Hematopoietic multipotent progenitor cell treated with erythropoietin and hydrocortisone succinate and interleukin-3 and kit ligand, for 17 days (in vitro differentiated cells): ENCODE measurements around the gene ITGA6.

ENCODE experiments used
- DNase-seq: peaks from one replicate; pipeline ENCODE4 v3.0.0-alpha.2; 2015; ENCODE audit warnings: low spot score

Gene ITGA6

DNA sequence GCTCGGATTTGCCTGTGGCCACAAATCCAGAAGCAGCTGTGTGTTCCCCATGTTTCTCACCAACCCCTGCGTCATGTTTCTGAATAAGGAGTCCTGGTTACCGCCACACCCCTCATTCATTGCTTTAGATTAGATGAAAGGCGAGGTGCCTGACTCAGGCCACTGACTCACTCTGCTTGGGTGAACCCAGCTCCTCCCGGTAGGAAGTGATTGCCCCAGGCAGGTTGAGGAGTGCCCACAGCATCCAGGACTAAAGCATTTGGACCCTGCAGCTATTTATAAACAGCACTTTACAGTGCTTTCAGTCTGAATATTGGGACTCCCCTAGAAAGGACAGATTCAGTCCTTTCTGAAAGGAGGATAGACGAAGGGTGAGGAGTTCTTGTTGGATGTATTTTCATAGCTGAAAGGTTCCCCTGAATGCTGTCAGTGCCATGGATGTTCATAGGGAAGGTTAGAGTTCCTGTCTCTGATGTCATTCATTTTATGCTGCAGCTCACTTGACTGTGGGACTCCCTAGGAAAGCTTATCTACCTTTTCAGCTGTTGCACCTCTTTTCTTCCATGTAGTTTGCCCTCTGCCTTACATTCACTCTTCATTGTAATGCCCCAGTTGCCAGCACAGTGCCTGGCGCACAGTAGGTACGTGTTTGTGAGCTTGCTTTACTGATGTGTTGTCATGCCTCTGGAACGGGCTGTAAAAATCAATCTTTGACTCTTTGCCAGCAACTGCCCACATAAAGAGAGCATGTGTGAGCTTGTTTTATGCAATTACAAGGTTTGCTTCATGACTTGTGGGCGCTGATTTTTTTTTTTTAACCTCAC is 14.9 kb downstream of the ITGA6 start:
- no peak for DNase-seq

GRCh38 chr2:172445851-172446250 is 18.5 kb downstream of the ITGA6 start:
- no peak for DNase-seq

- DNase-seq, result no peak
Observed at GRCh38 chr2:172446474-172447063, 19.2 kb downstream of the ITGA6 start.

DNA sequence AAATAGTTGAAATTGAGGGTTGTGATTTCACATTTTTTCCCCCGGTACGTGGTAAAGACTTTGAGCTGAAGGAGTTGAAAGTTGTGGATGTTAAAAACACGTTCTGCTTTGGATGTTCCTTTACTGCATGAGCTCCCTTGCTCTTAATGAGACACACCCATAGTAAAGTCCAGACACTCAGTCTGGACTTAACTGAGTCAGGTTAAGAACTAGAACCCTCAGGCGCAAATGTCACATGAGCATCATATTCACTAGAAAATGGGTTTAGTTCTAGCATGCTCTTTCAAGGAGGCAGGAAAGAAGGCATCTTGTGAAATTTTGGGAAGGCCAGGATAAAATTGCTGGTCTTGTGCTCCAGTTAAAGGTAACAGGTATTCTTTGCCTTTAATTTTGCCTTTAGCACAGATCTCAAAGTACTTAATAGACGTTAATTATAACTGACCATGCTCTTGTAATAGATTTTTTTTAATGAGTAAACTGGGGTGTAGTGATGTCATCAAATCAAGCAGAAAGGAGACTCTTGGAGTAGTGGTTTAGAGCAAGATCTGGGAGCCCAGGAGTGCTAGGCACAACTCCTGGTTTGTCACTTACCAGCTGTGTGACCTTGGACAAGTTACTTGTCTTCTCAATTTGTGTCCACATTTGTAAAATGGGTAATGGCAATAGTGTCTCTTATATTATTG is 20.6 kb downstream of the ITGA6 start:
- DNase-seq, result no peak

- no peak for DNase-seq
Observed at GRCh38 chr2:172448544-172449267, 21.3 kb downstream of the ITGA6 start.

DNA sequence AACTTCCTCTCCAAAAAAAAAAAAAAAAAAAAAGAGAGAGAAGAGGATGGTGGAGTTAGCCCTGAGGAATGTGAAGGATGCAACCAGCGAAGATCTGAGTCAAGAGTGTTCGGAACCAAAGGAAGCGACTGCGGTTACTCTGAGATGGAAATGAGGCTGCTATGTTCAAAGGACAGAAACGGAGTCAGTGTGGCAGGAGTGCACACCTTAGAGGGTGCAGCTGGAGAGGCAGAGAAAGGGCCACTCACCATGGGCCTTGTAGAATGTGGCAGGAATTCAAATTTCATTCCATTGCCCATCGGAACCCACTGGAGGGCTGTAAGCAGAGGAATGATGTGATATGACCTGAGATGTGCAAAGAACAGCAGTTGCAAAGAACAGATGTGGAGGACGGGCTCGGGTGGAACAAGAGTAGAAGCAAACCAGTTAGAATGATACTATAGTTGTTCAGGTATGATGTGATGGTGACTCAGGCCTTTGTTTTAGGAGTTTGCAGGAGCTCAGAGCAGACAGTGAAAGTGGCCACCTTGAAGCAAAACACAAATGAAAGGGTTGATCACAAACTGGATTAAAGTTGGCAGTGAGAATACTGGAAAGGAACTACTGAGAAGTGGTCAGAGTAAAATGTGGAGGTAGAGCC is 22.6 kb downstream of the ITGA6 start:
- DNase-seq, result no peak

- DNase-seq, result no peak
Observed at GRCh38 chr2:172451923-172452322, 24.5 kb downstream of the ITGA6 start.

DNA sequence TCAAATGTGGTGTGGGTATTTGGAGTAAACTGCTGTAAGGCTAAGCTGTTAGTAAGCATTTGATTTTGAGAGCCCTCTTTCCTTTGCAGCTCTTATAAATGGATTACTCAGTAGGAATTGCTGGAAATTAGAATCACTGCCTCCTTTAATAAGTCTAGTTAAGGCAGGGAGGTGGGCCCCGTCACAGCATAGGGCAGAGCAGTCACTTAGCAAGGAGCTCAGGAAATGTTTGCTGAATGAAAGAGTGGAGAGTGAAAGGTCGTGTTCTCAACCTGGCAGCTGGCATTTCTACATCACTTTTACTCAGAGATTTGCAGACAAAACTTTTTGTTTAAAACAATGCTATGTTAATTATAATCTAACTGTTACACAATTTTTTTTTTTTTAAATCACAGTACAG is 25.5 kb downstream of the ITGA6 start:
- DNase-seq, result no peak

GRCh38 chr2:172454404-172455120 is 27.2 kb downstream of the ITGA6 start:
- DNase-seq, result no peak

- DNase-seq, result no peak
Observed at GRCh38 chr2:172455121-172455515, 27.7 kb downstream of the ITGA6 start.

DNA sequence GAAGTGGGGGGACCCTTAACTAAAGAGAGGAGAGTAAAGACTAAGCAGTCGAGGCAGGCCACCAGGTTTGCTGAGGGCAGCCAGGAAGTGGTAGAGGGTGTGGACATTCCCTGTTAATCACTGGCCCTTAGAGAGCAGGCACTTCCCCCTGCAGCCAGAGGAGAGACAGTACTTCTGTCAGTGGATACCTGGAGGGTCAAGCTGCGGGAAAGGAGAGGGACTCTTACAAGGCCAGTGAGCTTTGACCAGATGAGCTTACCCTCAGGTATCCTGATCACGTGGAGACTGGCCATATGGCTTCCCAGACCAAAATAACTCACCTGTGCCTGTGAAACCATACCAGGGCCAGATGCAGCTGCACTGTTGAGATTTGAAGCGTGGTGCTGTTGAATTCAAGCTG is 28.6 kb downstream of the ITGA6 start:
- DNase-seq, result no peak

- DNase-seq, result no peak
Observed at GRCh38 chr2:172457536-172457935, 30.1 kb downstream of the ITGA6 start.

- DNase-seq, result no peak
Observed at GRCh38 chr2:172458561-172459124, 31.3 kb downstream of the ITGA6 start.

GRCh38 chr2:172460780-172461201 is 33.4 kb downstream of the ITGA6 start:
- DNase-seq, result no peak

GRCh38 chr2:172461591-172462372 is 34.4 kb downstream of the ITGA6 start:
- peak; percentile 32 for DNase-seq

GRCh38 chr2:172462373-172462848 is 35.0 kb downstream of the ITGA6 start:
- DNase-seq, result no peak

- DNase-seq, result no peak
Observed at GRCh38 chr2:172462849-172463381, 35.5 kb downstream of the ITGA6 start.

DNA sequence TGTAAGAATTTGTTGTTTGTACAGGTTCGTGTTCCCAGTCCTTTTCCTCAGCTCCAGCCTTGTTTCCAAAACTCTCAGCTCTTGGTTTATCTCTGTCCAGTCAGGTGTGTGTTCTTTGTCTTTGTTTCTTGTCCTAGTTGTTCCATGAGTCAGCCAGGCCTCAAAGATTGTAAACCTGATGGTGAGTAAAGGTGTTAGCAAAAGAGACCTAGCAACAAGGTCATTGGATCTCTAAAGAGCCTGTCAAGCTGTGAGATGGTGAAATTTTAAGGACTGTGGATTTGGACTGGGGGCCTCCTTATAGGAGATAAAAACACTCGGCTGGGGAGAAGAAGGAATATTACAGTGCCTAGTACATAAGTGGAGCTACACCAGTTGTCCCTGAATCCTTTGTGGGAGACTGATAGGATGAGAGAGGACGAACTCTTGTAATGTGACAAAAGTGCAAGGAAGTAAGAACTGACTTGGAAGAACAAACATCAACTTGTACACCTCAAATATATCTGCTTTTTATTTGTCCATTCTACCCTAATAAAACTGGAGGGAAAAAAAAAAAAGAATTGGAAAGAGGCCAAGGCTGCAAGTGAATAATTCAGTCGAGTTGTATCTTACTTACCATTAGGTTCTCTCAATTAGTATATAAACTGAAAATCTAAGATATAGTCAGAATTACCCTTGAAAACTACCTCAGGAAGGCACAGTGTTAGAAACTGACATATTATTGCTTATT is 37.2 kb downstream of the ITGA6 start:
- no peak for DNase-seq
